Measurements from ENCODE around the gene OSBPL10. TPM values are rescaled to one million over a fixed set of nuclear protein-coding genes. Genes with fewer than 3 reads are reported as not detected.
"Not testable (repeated sequence)": the region's sequence is repeated elsewhere in the genome, so short reads cannot be mapped to it uniquely, and the experiment has no call there.

OSBPL10 gene
- polyA plus RNA-seq, 1 donor: 22.9 TPM

DNA sequence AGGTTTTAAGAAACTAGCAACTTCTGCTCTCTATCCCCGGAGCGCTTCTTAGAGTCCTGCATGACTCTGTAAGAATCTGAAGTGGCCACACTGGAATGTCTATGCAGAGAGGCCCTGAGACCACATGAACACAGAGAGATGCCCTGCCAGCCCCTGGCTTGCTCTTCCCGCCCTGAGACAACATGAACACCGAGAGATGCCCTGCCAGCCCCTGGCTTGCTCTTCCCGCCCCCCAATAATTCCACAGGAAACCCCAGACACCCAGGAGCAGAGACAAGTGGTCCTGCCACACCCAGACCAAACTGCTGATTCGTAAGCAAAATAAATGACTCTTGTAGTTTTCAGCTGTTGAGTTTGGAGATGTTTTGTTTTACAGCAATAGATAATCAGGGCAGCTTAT is 166.1 kb downstream of the OSBPL10 start:
- DNase-seq: no peak

DNA sequence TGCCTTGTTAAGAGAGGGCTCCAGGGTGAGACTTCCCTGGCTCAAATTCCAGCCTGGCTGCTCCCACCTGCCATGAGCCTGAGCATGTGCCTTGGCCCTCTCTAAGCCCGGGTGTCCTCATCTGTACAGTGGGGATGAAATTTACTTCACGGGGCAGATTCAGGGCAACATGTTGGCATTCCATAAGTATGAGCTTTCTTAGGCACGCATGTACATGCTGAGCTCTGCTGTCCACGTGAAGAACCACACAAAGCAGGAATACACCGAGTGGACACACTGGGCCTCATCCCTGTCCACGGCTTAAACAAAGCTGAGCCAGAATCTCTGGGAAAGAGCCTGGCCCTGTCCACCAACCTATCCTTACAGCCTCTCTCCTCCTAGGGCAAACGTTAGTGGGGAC is 167.4 kb downstream of the OSBPL10 start:
- no peak for DNase-seq

DNA sequence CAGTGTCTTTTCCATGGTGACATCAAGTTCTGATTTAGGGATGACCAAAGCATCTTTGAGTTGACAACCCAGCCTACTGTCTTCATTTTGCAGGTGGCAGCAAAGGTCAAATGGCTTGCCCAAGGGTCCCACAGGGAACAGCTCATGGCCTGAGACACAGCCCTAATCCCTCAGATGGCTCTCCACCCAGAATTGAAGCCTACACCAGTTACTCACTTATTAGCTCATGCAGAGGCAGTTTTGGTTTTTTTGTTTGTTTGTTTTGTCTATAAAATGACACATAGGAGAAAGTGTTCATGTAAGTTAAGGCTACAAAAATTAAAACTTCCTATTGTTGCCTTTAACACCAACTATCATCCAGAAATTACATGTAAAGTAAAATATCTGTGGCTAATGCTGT is 167.9 kb downstream of the OSBPL10 start:
- no peak for DNase-seq

DNA sequence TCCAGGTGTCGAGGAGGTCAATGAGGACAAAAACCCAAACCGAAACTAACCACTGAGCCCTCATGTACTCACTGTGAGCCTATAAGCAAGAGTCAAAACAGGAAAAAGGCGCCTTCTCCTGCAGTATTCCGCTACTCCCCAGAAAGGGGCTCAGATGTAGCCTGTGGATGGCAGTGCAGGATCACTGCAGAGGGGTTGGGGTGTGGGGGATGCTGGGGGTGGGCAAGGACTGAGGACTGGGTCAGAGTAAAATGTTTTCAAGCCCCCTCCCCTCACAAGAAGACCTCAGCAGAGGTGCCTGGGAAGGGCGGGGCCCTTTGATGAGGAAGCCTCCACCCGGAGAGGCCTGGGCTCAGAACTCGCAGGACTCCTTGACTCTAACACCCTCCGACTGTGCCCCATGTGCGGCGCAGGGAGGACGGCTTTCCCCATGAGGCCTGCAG is 170.1 kb downstream of the OSBPL10 start:
- no peak for DNase-seq

DNA sequence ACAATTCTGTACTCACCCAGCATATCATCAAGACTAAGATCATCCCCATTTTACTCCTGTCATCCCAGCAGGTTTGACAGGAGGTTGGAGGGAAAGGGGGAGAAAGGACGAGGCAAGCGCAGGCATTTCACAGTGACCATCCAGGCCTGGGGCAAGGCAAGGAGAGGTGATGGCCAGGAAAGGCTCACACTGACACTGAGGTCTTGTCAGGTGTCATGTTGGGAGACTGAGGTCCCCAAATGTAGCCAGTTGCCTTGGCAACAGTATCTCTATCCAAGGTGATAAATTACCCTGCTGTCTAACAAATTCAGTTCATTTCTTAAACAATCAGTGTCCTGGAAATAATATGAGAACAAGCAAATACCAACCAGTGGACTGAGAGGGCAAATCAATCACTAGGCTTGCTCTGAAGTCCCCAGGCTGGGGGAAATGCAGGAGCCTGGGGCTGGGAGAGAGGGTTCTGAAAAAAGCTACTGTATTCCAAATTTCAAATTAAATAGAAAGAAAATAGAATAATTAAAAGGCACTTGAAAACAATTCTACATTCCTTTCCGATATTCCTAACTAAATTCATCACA is 172.8 kb downstream of the OSBPL10 start:
- DNase-seq: no peak

DNA sequence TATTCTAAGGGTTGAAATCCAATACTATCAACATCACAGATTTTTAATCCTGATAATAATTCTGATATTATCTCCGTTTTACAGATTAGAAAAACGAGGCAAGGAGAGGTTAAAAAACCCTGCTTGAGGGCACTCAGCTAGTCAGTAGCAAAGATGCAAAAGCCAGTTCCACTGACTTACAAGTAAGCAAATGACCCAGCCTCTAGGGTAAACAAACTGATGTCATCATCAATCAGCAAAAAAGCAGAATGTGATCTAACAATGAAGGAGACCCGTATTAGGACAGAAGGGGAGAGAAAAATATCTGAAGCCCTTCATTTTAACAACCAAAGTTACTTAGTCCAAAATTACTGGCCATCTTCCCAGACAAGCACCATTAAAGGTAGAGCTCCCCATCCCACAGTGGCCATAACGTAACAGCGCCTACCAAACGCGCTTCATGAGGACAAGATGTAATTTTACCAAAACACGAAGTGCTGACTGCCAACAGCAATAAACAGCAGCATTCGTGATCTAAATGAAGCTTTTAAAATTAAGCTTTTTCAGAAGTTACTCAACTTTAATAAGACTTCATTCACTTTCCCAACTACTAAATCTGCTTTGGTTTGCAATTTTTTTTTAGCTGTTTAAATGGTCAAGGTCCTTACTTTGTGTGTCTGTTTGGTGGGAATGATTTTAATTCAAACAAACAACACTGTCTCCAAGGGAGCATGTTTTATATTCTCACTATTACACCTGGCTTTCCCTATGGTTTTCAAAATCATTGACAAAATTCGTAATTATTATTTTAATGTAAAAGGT is 176.6 kb downstream of the OSBPL10 start:
- no peak for DNase-seq

DNA sequence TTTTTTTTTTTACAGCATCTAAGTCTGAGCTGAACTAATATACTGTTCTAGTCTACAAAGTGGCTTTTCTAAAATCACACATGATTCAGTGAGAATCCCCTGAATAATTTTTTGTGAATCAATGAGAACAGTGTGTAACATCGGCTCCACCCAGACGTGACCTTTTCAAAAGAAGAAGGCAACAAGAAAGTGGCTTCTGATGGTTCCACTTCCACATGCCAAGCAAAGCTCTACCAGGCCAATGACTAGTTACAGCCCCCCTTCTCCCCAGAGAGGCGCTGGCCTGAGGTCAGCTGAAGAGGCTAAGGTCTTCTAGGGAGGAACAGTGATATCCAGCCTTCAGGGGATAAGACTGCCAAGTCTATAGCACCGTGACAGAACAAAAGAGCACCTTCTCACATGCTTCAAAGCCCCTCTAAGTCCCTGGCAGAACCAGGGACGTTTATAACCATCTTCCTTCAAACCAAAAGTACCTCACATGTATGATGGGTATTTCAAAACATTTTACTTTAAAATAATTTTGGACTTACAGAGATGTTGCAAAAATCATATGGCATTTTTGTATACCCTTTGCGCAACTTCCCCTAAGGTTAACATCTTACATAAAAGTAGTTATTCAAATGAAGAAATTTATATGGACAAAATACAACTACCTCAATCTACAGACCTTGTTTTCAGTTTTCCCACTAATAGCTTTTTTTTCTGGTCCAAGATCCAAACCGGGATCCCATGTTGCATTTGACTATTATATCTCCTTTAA is 177.9 kb downstream of the OSBPL10 start:
- DNase-seq: no peak

DNA sequence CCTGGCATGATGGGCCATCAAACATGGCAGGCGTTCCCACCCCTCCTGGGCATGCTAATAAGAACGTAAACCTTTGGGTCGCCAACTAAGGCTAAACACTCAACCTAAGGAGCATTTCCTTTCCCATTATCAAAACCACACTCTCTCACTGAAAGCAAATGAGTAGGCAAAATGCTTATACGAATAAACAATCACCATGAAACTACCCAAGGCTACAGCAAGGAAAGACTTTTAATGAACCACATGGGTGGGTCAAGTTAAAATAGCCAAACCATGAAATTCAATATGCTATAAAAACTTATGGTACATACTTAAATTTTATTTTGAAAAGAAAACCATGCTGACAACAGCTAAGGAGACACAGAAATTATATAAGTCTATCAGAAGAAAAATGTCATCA is 180.6 kb downstream of the OSBPL10 start:
- DNase-seq: no peak

DNA sequence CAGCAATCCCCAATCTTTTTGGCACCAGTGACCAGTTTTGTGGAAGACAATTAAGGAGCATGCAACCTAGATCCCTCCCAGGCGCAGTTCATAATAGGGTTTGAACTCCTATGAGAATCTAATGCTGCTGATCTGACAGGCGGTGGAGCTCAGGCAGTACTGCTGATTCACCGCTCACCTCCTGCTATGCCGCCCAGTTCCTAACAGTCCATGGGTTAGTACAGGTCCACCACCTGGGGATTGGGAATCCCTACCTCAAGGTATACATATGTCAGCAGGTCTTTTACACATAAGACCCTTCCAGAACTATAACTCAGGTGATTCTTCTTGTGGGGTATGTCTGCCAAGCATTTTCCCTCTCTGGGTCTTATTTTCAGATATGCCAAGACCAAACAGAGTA is 182.2 kb downstream of the OSBPL10 start:
- DNase-seq: no peak

DNA sequence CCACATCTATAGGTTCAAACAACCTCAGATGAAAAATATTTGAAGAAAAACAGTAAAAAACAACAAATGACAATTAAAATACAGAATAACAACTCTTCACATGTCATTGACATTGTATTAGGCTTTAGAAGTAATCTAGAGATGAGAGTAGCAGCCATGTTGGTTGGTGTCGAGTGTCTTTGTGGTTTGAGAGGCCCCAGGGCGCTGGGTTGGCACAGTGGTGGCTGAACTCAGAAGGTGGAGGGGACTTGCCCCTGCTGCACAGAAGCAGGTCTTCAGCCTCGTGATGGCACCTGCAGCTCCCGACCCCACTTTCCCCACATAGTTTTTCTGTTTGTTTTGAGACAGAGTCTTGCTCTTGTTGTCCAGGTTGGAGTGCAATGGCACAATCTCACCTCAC is 187.2 kb downstream of the OSBPL10 start:
- no peak for DNase-seq

DNA sequence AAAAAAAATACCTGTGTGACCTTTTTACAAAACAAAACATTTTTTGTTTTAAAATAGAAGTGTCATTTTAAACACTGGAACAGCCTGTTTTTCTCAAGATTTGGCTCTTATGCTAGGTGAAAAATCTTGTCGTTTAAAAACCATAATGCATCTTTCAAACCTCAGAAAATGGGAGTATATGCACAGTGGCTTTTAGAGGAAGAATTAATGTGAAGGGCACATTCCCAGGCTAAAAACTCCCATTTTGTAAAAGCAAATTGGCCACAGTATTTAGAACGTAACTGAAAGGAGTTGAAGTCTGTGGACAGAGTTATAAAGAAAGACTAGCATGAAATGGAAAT is 190.0 kb downstream of the OSBPL10 start:
- DNase-seq: no peak

DNA sequence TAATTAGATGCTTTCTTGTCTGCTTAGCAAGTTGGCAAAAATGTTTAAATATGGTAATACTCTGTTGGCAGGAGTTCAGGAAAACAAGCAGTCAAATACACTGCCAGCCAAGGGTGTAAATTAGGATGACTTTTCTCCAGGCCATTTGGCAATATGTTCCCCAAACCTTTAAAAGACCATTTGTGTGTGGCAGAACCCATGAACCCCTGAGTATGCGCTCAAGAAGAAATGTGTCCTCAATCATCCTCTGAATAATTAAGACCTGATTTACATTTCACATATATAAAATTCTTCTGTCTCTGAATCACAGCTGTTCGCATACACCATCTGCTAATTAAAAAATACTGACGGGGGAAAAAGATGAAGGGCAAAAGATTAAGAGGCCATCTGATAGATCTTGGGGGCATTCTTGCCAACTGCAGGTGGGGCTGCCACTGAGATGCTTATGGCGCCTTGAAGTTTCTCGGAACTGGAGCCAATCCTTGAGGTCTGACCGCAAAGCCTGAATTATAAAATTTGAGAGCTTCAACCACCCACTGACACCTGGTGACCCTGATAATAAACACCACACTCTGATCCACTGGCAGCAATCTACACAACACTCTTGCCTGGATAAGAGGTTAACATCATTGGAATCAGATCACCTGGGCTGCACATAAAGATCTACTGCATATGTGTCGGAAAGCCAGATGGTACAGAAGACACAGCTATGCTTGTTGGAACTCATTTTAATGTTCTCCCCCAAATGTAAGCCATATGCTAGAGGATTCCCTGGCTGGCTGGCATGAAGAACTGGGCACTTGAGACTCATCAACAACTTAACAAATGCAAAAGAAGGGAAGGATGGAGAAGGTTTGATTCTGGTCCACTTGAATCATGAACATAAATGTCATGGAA is 190.6 kb downstream of the OSBPL10 start:
- DNase-seq: no peak

DNA sequence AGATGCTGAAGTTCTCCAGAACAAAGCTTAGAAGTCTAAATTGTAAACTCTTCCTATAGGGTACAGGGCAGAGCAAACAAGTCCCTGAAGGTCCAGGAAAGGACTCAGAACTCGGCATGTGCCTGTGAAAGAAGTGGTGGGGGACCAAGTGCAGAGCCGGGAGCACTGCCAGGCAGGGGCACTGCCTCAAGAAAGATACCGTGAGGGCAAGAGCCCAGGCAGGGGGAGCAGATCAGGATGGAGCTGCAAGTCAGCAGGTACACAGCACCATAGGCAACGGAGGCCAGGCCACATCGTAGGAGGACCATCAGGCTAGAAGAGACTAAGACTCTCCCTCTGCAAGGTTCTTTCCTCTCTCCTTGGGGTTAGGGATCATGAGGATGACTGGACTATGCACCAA is 191.6 kb downstream of the OSBPL10 start:
- no peak for DNase-seq

DNA sequence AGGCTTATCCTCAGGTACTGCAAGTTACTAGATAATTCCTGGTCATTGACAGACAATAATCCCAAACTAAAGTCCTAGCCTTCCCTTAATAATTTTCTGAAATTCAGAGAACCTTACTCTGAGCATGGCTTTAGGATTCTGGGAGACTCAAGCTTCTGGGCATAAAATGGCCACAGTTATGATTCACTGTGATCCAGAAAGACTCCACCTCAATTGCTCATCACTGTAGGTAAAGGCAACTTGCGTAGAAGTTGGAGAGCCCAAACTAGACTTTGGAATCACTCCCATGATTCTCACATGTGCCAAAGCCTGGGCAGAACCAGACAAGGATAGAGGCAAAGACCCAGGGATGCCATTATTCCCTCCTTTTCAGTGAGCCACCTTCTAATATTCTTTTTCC is 195.3 kb downstream of the OSBPL10 start:
- no peak for DNase-seq

DNA sequence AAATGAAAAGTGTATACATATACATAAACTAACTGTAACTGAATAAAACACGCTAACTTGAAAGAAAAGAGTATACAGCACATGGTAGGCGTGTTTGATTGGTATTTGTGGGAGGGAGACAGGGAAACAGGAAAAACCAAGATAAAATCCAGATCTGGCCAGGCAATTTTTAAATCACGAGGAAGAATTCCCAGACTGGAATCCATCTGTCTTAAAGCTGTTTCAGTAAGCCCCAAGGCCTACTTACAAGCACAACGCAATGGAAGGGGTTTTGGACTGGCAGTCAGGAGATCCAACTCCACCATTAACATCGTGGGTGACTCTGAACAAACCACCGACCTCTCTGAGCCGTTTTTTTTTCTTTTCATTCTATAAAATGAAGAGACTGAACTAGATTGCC is 195.8 kb downstream of the OSBPL10 start:
- no peak for DNase-seq

DNA sequence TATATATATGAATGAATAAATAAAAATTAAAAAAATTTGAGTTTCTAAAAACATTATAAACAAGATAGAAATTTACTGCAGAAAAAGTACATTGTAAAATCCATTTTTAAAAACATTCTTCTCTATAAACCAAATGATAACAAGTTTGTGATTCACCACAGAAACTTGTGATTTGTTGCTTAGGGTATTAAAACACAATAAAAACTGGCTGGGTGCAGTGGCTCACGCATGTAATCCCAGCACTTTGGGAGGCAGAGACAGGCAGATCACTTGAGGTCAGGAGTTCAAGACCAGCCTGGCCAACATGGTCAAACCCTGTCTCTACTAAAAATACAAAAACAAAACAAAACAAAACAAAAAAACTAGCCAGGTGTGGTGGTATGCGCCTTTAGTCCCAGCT is 197.2 kb downstream of the OSBPL10 start:
- DNase-seq: not testable (repeated sequence)

DNA sequence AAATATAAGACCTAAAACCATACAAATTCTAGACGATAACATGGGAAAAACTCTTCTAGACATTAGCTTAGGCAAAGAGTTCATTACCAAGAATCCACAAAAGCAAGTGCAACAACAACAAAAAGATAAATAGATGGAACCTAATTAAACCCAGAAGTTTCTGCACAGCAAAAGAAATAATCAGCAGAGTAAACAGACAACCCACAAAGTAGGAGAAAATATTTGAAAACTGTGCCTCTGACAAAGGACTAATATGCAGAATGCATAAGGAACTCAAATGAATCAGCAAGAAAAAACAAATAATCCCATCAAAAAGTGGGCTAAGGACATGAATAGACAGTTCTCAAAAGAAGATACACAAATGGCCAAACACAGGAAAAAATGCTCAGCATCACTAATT is 198.8 kb downstream of the OSBPL10 start:
- DNase-seq: not testable (repeated sequence)

DNA sequence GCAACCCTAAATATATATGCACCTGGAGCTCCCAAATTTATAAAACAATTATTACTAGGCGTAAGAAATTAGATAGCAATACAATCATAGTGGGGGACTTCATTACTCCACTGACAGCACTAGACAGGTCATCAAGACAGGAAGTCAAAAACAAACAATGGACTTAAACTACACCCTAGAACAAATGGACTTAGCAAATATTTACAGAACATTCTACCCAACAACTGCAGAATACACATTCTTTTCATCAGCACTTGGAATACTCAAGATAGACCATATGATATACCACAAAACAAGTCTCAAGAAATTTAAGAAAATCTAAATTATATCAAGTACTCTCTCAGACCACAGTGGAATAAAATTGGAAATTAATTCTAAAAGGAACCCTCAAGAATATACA is 201.5 kb downstream of the OSBPL10 start:
- DNase-seq: no peak

DNA sequence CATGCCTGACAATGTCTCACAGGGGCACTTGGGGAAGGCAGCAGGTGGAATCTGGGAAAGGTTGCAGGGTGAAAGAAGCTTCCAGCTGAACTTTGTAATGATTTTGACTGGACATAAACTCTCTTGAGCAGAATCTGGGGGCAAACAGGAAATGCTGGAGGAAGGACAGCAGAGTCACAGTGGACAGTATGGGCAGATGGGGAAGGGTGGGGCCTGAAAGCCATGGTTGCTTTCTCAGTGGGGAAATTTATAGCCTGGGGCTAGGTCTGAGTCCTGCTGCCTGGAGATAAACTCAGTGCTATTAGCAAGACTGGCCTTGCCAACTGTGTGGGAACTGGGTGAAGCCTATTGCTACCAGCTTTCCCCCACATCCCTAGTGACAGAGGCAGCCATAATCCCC is 203.2 kb downstream of the OSBPL10 start:
- no peak for DNase-seq

DNA sequence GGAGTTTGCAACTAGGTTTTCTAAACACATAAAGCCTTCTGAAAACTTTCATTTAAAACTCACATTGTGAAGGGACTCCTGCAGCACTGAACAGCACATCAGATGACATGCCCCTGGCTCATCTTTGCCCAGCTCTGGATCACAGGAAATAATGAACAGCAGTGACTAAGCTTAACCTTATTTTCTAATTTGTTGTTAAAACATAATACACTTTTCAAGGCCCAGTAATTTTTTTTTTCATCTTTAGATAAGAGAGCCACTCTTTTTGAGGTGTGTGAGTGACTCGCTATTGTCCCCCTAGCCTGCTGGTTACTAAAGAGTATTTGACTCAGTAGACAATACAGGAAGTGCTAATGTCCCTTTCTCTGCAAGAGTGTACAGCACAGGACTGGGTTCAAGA is 204.0 kb downstream of the OSBPL10 start:
- DNase-seq: no peak

DNA sequence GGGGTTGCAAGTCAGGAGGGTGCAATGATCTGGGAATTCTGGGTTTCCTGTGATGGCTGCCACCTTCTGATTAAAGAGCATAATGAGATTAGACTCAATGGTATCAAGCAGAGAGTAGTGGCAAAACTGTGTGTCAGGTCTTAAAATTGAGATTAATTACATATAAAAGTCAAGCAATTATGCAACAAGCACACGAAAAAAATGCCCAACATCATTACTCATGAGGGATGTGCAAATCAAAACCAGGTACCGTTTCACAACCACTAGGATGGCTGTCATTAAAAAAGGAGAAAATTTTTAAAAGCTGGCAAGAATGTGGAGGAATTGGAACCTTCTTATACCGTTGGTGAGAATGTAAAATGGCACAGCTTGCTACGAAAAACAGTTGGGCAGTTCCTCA is 205.0 kb downstream of the OSBPL10 start:
- DNase-seq: no peak

DNA sequence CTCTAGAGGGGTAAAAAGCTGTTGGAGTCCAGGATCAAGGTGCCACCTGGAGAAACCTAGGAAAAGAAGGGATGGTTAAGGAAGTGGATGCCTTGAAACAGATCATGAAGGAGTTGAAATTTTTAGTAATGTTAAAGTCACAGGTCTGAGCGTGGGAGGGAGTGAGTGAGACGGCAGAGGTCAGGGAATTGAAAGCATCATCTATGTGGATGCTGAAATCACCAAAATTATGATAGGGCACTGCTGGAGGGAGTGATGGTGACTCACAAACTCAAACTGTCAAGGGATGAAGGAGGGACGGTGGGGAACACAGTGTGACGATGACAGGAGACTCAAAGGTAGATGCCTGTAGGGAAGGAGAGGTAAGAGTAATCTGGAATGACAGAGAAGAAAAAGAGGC is 205.7 kb downstream of the OSBPL10 start:
- DNase-seq: no peak
